ENCODE measurements around the gene NFE2L3. TPM values are rescaled to one million over a fixed set of nuclear protein-coding genes. Genes with fewer than 3 reads are reported as not detected.

The NFE2L3 gene
- total and polyA plus RNA-seq, 2 of the 8 experiments (the other 6 are each of a cell fraction or from before 2014, with no cell fraction given), result 64.9 to 76.5 TPM

- TF ChIP-seq SIRT6 (IDR thresholded peaks at IDR 0.05; ENCODE audit: low read length) (peak; percentile 92), NANOG (IDR thresholded peaks at IDR 0.05; ENCODE audit: insufficient read depth, low read depth, low read length, poor library complexity, severe bottlenecking) (no peak), NRF1 (IDR thresholded peaks at IDR 0.05; ENCODE audit: low read depth, low read length) (peak; percentile 33; the same call in 1 of the 2 replicates), POLR2AphosphoS5 (IDR thresholded peaks at IDR 0.05; ENCODE audit: low read depth, low read length) (peak; percentile 77), POLR2A (IDR thresholded peaks at IDR 0.05; ENCODE audit: control extremely low read depth in 1 of 2, low read depth in 2 of 2, low read length in 2 of 2) (peak; percentile 21 to 87)
Observed at GRCh38 chr7:26188957-26189541, 37.1 kb downstream of the NFE2L3 start (continued).
